Measurements from ENCODE around the gene SCRN2.

GRCh38 chr17:47800686-47801085, 40.4 kb downstream of the SCRN2 start:
- TF ChIP-seq POLR2A (IDR thresholded peaks at IDR 0.05) (no peak), CTCF (IDR thresholded peaks at IDR 0.05) (no peak)
